Tibial nerve (tissue), 4 donors: ENCODE data around the gene NUDT22. TPM values are rescaled to one million over a fixed set of nuclear protein-coding genes. Genes with fewer than 3 reads are reported as not detected.
A peak's percentile ranks its signal among the peaks of the same experiment; 100 is the strongest.

Experiments used
- DNase-seq, 2 donors: peaks; one replicate each; pipeline ENCODE4 v3.0.0-alpha.2; 2019; ENCODE audit warnings: low spot score in 2 of 2
- H3K27ac ChIP-seq, 4 donors: fragments of 200-600 bp; sonication (generic) in 3 of 4; one replicate each; pipeline ENCODE4 v1.5.1; 2017 to 2019; ENCODE audit warnings: mild to moderate bottlenecking in 1 of 4
- H3K27me3 ChIP-seq, 2 donors: fragments of 200-600 bp; sonication (generic) in 1 of 2; one replicate each; pipeline versions ENCODE4 v1.5.1 to v1.6.0; 2017 to 2019
- H3K36me3 ChIP-seq, 3 donors: fragments of 200-600 bp; sonication (generic); one replicate each; pipeline ENCODE4 v1.5.1; 2018 to 2019
- H3K4me1 ChIP-seq, 4 donors: fragments of 200-600 bp; sonication (generic) in 3 of 4; one replicate each; pipeline ENCODE4 v1.5.1; 2017 to 2019
- H3K4me3 ChIP-seq, 4 donors: fragments of 200-600 bp; sonication (generic) in 3 of 4; one replicate each; pipeline ENCODE4 v1.5.1; 2017 to 2019; ENCODE audit warnings: mild to moderate bottlenecking in 1 of 4, moderate library complexity in 1 of 4
- H3K9me3 ChIP-seq, 4 donors: fragments of 200-600 bp; sonication (generic) in 3 of 4; one replicate each; pipeline ENCODE4 v1.5.1; 2017 to 2019
- CTCF ChIP-seq, 5 experiments: fragments of 200-600 bp in 3 of 5; fragments of 450-650 bp in 2 of 5; sonication (generic) in 3 of 5; IDR thresholded peaks; one replicate each; pipeline ENCODE4 v1.5.1; 2016 to 2019; ENCODE audit warnings: antibody characterized with exemption in 5 of 5, mild to moderate bottlenecking in 3 of 5, moderate library complexity in 2 of 5
- EP300 ChIP-seq, 2 donors: sonication (generic); formaldehyde crosslinking; IDR thresholded peaks; one replicate each; pipeline ENCODE4 v1.6.1; 2017; ENCODE audit warnings: antibody characterized with exemption in 2 of 2, mild to moderate bottlenecking in 1 of 2
- POLR2A ChIP-seq, 2 donors: fragments of 450-650 bp; IDR thresholded peaks; one replicate each; pipeline ENCODE4 v1.6.1; 2017; ENCODE audit warnings: antibody characterized with exemption in 2 of 2, mild to moderate bottlenecking in 2 of 2, moderate library complexity in 2 of 2
- WGBS, 2 donors: methylation state at CpG; one replicate each; pipeline ENCODE4 v1.1.5; 2018; 5-methylcytosine and 5-hydroxymethylcytosine counted together
- total RNA-seq, 4 donors: library from RNA; depleted of rRNA; stranded (reverse); fragments of >200 nt; gene quantifications; one replicate each; pipeline ENCODE4 v1.1.0, GENCODE V29; 2016

NUDT22 gene
- total RNA-seq, 4 donors from 2014 or later, result 33.0 to 83.7 (median 60.2) TPM

GRCh38 chr11:64251016-64251752, 25.1 kb downstream of the NUDT22 start, which contains the start of gene PLCB3:
Gene PLCB3 (plus strand): TSS chr11:64251530. CDS start chr11:64251650, 120 bp downstream.
- 1 to 2% methylated on average over 13 to 17 of the region's 75 CpGs for WGBS, 2 donors
- peak within 1 kb of the TSS; percentile 57 to 96 (median 70) for H3K4me3 ChIP-seq
- peak; percentile 76 to 85 for TF ChIP-seq POLR2A (IDR thresholded peaks at IDR 0.05)
- no peak for TF ChIP-seq EP300 (IDR thresholded peaks at IDR 0.05)
- TF ChIP-seq CTCF (IDR thresholded peaks at IDR 0.05), result peak; percentile 88 to 100 (median 96)
- peaks cover 0 to 18% (median 0%) of the 10 kb centered on the region in 3 donors for H3K36me3 ChIP-seq
- peak within 1 kb of the TSS; percentile 60 to 89 (median 76) for H3K27ac ChIP-seq
- DNase-seq, result no peak
- H3K4me1 ChIP-seq, result peaks cover 0 to 65% (median 26%) of the 10 kb centered on the region in 4 donors
- H3K9me3 ChIP-seq, result no peaks in the 10 kb centered on the region
- no peaks in the 10 kb centered on the region for H3K27me3 ChIP-seq

- 0% methylated on average over 18 of the region's 18 CpGs for WGBS, 2 donors
- no peaks in the 10 kb centered on the region for H3K27me3 ChIP-seq
- no peaks in the 10 kb centered on the region for H3K9me3 ChIP-seq
- peak overlapping the region; percentile 60 to 89 (median 74) for H3K27ac ChIP-seq
- peaks cover 0 to 64% (median 26%) of the 10 kb centered on the region in 4 donors for H3K4me1 ChIP-seq
- DNase-seq, result no peak
- H3K4me3 ChIP-seq, result peak overlapping the region; percentile 57 to 96 (median 70)
- TF ChIP-seq POLR2A (IDR thresholded peaks at IDR 0.05) (no peak), CTCF (IDR thresholded peaks at IDR 0.05) (no peak), EP300 (IDR thresholded peaks at IDR 0.05) (no peak)
- peaks cover 0 to 23% (median 0%) of the 10 kb centered on the region in 3 donors for H3K36me3 ChIP-seq
Observed at GRCh38 chr11:64251753-64252002, 25.6 kb downstream of the NUDT22 start.

GRCh38 chr11:64252003-64252872, 26.2 kb downstream of the NUDT22 start:
- peak overlapping the region; percentile 60 to 89 (median 74) for H3K27ac ChIP-seq
- TF ChIP-seq CTCF (IDR thresholded peaks at IDR 0.05), result peak; percentile 14 to 42 (median 23)
- no peak for TF ChIP-seq EP300 (IDR thresholded peaks at IDR 0.05)
- no peak for TF ChIP-seq POLR2A (IDR thresholded peaks at IDR 0.05)
- no peaks in the 10 kb centered on the region for H3K9me3 ChIP-seq
- peaks cover 0 to 61% (median 23%) of the 10 kb centered on the region in 4 donors for H3K4me1 ChIP-seq
- 3 to 9% methylated on average over 23 of the region's 23 CpGs for WGBS, 2 donors
- no peaks in the 10 kb centered on the region for H3K27me3 ChIP-seq
- peak overlapping the region; percentile 57 to 96 (median 70) for H3K4me3 ChIP-seq
- DNase-seq, result no peak
- H3K36me3 ChIP-seq, result peaks cover 0 to 29% (median 0%) of the 10 kb centered on the region in 3 donors

- no peaks in the 10 kb centered on the region for H3K27me3 ChIP-seq
- no peaks in the 10 kb centered on the region for H3K9me3 ChIP-seq
- peak overlapping the region in 2 of 4 donors; percentile 61 to 96 for H3K4me3 ChIP-seq
- no peak for DNase-seq
- H3K27ac ChIP-seq, result peak overlapping the region in 2 of 4 donors; percentile 75 to 89
- TF ChIP-seq CTCF (IDR thresholded peaks at IDR 0.05) (no peak), POLR2A (IDR thresholded peaks at IDR 0.05) (no peak), EP300 (IDR thresholded peaks at IDR 0.05) (no peak)
- H3K36me3 ChIP-seq, result peaks cover 0 to 37% (median 0%) of the 10 kb centered on the region in 3 donors
- 72 to 78% methylated on average over 6 to 8 of the region's 8 CpGs for WGBS, 2 donors
- H3K4me1 ChIP-seq, result peaks cover 0 to 55% (median 21%) of the 10 kb centered on the region in 4 donors
Observed at GRCh38 chr11:64253043-64253442, 27.0 kb downstream of the NUDT22 start.
